Astrocyte (in vitro differentiated cells and primary cell): ENCODE measurements around the gene ATRAID. TPM values are rescaled to one million over a fixed set of nuclear protein-coding genes. Genes with fewer than 3 reads are reported as not detected.

Experiments
- DNase-seq: peaks from one replicate; pipeline ENCODE4 v3.0.0-alpha.2; 2010; ENCODE audit warnings: low read depth
- FAIRE-seq: peaks from 2 replicates; lab custom pipeline; 2011; peaks lifted over from hg19 to GRCh38; lab: Jason Lieb, UNC
- H2AFZ ChIP-seq: 2 replicates; pipeline ENCODE4 v1.6.0; 2012; ENCODE audit warnings: low read depth, low read length, inconsistent platforms
- H3K27ac ChIP-seq: 2 replicates; pipeline ENCODE4 v1.5.1; 2011; ENCODE audit warnings: low read depth, low read length, inconsistent platforms
- H3K27me3 ChIP-seq: 2 replicates; pipeline ENCODE4 v1.6.0; 2011; ENCODE audit warnings: low read length, inconsistent platforms; ENCODE audit not compliant: insufficient read depth
- H3K36me3 ChIP-seq: 2 replicates; pipeline ENCODE4 v1.5.1; 2011; ENCODE audit warnings: low read length, inconsistent platforms; ENCODE audit not compliant: insufficient read depth
- H3K4me1 ChIP-seq: 2 replicates; pipeline ENCODE4 v1.5.1; 2011; ENCODE audit warnings: low read length, inconsistent platforms; ENCODE audit not compliant: insufficient read depth
- H3K4me2 ChIP-seq: 2 replicates; pipeline ENCODE4 v1.6.0; 2012; ENCODE audit warnings: low read length, inconsistent platforms
- H3K4me3 ChIP-seq: 2 replicates; pipeline ENCODE4 v1.5.1; 2011; ENCODE audit warnings: low read depth, mild to moderate bottlenecking, low read length, inconsistent platforms; ENCODE audit not compliant: insufficient read depth
- H3K79me2 ChIP-seq: 2 replicates; pipeline ENCODE4 v1.6.0; 2012; ENCODE audit warnings: mild to moderate bottlenecking, low read length, inconsistent platforms; ENCODE audit not compliant: insufficient read depth
- H3K9ac ChIP-seq: 2 replicates; pipeline ENCODE4 v1.6.0; 2012; ENCODE audit warnings: mild to moderate bottlenecking, low read length, inconsistent platforms
- H3K9me3 ChIP-seq: 2 replicates; pipeline ENCODE4 v1.5.1; 2012; ENCODE audit warnings: low read depth, mild to moderate bottlenecking, low read length, inconsistent platforms; ENCODE audit not compliant: insufficient read depth
- H4K20me1 ChIP-seq: 2 replicates; pipeline ENCODE4 v1.6.0; 2012; ENCODE audit warnings: low read length, inconsistent platforms; ENCODE audit not compliant: insufficient read depth
- H3K27ac Mint-ChIP-seq: one replicate; pipeline ENCODE4 v1.8.0; 2021; ENCODE audit warnings: mild to moderate bottlenecking, mixed read lengths; ENCODE audit not compliant: unreplicated experiment
- H3K27me3 Mint-ChIP-seq: one replicate; pipeline ENCODE4 v1.8.0; 2021; ENCODE audit warnings: low read depth, mixed read lengths; ENCODE audit not compliant: unreplicated experiment
- H3K36me3 Mint-ChIP-seq: one replicate; pipeline ENCODE4 v1.8.0; 2021; ENCODE audit warnings: low read depth, mixed read lengths; ENCODE audit not compliant: unreplicated experiment
- H3K4me1 Mint-ChIP-seq: one replicate; pipeline ENCODE4 v1.8.0; 2021; ENCODE audit warnings: low read depth, mixed read lengths; ENCODE audit not compliant: unreplicated experiment
- H3K4me3 Mint-ChIP-seq: one replicate; pipeline ENCODE4 v1.8.0; 2021; ENCODE audit warnings: mild to moderate bottlenecking, moderate library complexity, mixed read lengths; ENCODE audit not compliant: unreplicated experiment
- H3K9me3 Mint-ChIP-seq: one replicate; pipeline ENCODE4 v1.8.0; 2021; ENCODE audit warnings: mild to moderate bottlenecking, mixed read lengths; ENCODE audit not compliant: unreplicated experiment
- CTCF ChIP-seq: IDR thresholded peaks from 2 replicates; pipeline ENCODE4 v1.5.1; 2011; ENCODE audit warnings: low read depth, mild to moderate bottlenecking, inconsistent platforms, low read length, moderate library complexity; ENCODE audit not compliant: insufficient read depth
- EZH2 ChIP-seq: IDR thresholded peaks from 2 replicates; pipeline ENCODE4 v1.6.1; 2012; ENCODE audit warnings: mild to moderate bottlenecking, low read length, inconsistent platforms; ENCODE audit not compliant: insufficient read depth
- total RNA-seq: library from RNA; stranded (reverse); gene quantifications from 2 replicates; pipeline ENCODE4 v1.2.1, GENCODE V29; 2021

ATRAID gene
- total RNA-seq, 1 donor from 2014 or later, result 62.9 TPM

- H3K4me2 ChIP-seq, result no peak overlapping the region
- no peaks in the 10 kb centered on the region for H4K20me1 ChIP-seq
- no peak for TF ChIP-seq EZH2
- no peak for TF ChIP-seq CTCF
- H3K4me1 ChIP-seq, result peaks cover 7% of the 10 kb centered on the region
- Mint-ChIP-seq H3K4me3 (no peak overlapping the region), H3K27ac (no peak overlapping the region), H3K9me3 (no peaks in the 10 kb centered on the region), H3K4me1 (peaks cover 5% of the 10 kb centered on the region), H3K36me3 (peaks cover 23% of the 10 kb centered on the region), H3K27me3 (no peaks in the 10 kb centered on the region)
- peaks cover 4% of the 10 kb centered on the region for H3K27me3 ChIP-seq
- FAIRE-seq, result no peak
- peaks cover 12% of the 10 kb centered on the region for H3K36me3 ChIP-seq
- no peak overlapping the region for H3K27ac ChIP-seq
- H3K4me3 ChIP-seq, result no peak overlapping the region
- H3K79me2 ChIP-seq, result no peaks in the 10 kb centered on the region
- H2AFZ ChIP-seq, result no peak overlapping the region
- no peak overlapping the region for H3K9ac ChIP-seq
- no peak for DNase-seq
- no peaks in the 10 kb centered on the region for H3K9me3 ChIP-seq
These were observed 13.2 kb upstream of the ATRAID start for GRCh38 chr2:27198627-27199026.

- Histone ChIP-seq H3K9me3 (no peaks in the 10 kb centered on the region), H4K20me1 (no peaks in the 10 kb centered on the region), H3K4me3 (no peak overlapping the region), H3K4me2 (no peak overlapping the region), H3K36me3 (peaks cover 16% of the 10 kb centered on the region), H3K27me3 (peaks cover 4% of the 10 kb centered on the region), H3K4me1 (peaks cover 7% of the 10 kb centered on the region), H3K9ac (no peak overlapping the region), H3K79me2 (no peaks in the 10 kb centered on the region), H2AFZ (no peak overlapping the region), H3K27ac (no peak overlapping the region)
- TF ChIP-seq EZH2, result no peak
- no peak for TF ChIP-seq CTCF
- FAIRE-seq, result no peak
- no peaks in the 10 kb centered on the region for H3K27me3 Mint-ChIP-seq
- H3K9me3 Mint-ChIP-seq, result no peaks in the 10 kb centered on the region
- no peak overlapping the region for H3K27ac Mint-ChIP-seq
- no peak overlapping the region for H3K4me3 Mint-ChIP-seq
- peaks cover 5% of the 10 kb centered on the region for H3K4me1 Mint-ChIP-seq
- DNase-seq, result no peak
- H3K36me3 Mint-ChIP-seq, result peaks cover 23% of the 10 kb centered on the region
These were observed 12.6 kb upstream of the ATRAID start for GRCh38 chr2:27199241-27199640.

- Histone ChIP-seq H3K9me3 (no peaks in the 10 kb centered on the region), H2AFZ (no peak overlapping the region), H3K4me2 (no peak overlapping the region), H3K36me3 (peaks cover 25% of the 10 kb centered on the region), H3K4me1 (peaks cover 7% of the 10 kb centered on the region), H3K79me2 (no peaks in the 10 kb centered on the region), H3K27ac (no peak overlapping the region), H3K27me3 (no peaks in the 10 kb centered on the region), H3K4me3 (no peak overlapping the region), H4K20me1 (peaks cover 3% of the 10 kb centered on the region), H3K9ac (no peak overlapping the region)
- Mint-ChIP-seq H3K27me3 (no peaks in the 10 kb centered on the region), H3K9me3 (no peaks in the 10 kb centered on the region), H3K4me3 (no peak overlapping the region), H3K36me3 (peaks cover 38% of the 10 kb centered on the region), H3K27ac (no peak overlapping the region), H3K4me1 (peaks cover 5% of the 10 kb centered on the region)
- FAIRE-seq, result no peak
- TF ChIP-seq EZH2 (no peak), CTCF (no peak)
- DNase-seq, result no peak
These were observed 10.2 kb upstream of the ATRAID start for GRCh38 chr2:27201675-27202074.
